Esophagus squamous epithelium (tissue), 4 donors: ENCODE measurements around the gene GARIN3.

Experiments
- POLR2A ChIP-seq, 4 donors: fragments of 450-650 bp; IDR thresholded peaks; one replicate each; pipeline ENCODE4 v1.6.1; 2017; ENCODE audit warnings: antibody characterized with exemption in 4 of 4, mild to moderate bottlenecking in 4 of 4, moderate library complexity in 3 of 4
- TF ChIP-seq, protein P1 (sequence below), 6 experiments: fragments of 450-650 bp in 4 of 6; fragments of 200-600 bp in 2 of 6; sonication (generic) in 2 of 6; IDR thresholded peaks; one replicate each; pipeline ENCODE4 v1.5.1; 2016 to 2019; ENCODE audit warnings: antibody characterized with exemption in 6 of 6, mild to moderate bottlenecking in 4 of 6, moderate library complexity in 4 of 6

DNA sequence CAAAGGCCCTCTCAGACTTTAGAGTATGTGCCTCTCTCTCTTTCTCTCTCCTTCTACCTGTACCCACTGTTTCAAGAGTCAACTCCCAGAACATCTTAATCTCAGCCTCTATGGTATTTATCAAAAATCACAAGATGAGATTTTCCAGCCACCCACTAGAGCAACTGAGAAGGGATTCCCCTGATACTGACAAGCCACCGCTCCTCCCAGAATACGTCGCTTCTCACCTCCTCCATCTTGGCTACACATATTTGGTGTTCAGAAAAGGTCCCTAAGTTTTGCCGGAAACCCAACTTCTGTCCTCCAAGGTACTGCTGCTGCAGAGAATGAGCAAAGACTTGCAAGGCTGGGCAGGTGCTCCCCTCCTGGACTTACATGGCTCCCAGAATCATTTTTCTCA, 6.1 kb downstream of the GARIN3 start:
- TF ChIP-seq, protein P1, sequence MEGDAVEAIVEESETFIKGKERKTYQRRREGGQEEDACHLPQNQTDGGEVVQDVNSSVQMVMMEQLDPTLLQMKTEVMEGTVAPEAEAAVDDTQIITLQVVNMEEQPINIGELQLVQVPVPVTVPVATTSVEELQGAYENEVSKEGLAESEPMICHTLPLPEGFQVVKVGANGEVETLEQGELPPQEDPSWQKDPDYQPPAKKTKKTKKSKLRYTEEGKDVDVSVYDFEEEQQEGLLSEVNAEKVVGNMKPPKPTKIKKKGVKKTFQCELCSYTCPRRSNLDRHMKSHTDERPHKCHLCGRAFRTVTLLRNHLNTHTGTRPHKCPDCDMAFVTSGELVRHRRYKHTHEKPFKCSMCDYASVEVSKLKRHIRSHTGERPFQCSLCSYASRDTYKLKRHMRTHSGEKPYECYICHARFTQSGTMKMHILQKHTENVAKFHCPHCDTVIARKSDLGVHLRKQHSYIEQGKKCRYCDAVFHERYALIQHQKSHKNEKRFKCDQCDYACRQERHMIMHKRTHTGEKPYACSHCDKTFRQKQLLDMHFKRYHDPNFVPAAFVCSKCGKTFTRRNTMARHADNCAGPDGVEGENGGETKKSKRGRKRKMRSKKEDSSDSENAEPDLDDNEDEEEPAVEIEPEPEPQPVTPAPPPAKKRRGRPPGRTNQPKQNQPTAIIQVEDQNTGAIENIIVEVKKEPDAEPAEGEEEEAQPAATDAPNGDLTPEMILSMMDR (IDR thresholded peaks at IDR 0.05): no peak
- no peak for TF ChIP-seq POLR2A (IDR thresholded peaks at IDR 0.05)
